ENCODE results near the gene SKOR1. TPM values are rescaled to one million over a fixed set of nuclear protein-coding genes. Genes with fewer than 3 reads are reported as not detected.

Gene SKOR1
- total RNA-seq, 1 experiment from 2014 or later: not detected

- DNase-seq (ENCODE audit: low spot score): no peak
These were observed 6.8 kb upstream of the SKOR1 start for GRCh38 chr15:67818464-67818863.

- no peak for DNase-seq (ENCODE audit: low spot score)
These were observed 5.7 kb upstream of the SKOR1 start for GRCh38 chr15:67819636-67820035.

- DNase-seq (ENCODE audit: low spot score): no peak
These were observed 5.0 kb upstream of the SKOR1 start for GRCh38 chr15:67820122-67820991.

- no peak for DNase-seq (ENCODE audit: low spot score)
These were observed 4.1 kb upstream of the SKOR1 start for GRCh38 chr15:67820992-67821783.

- DNase-seq (ENCODE audit: low spot score): no peak
These were observed 3.4 kb upstream of the SKOR1 start for GRCh38 chr15:67821784-67822440.

- no peak for DNase-seq (ENCODE audit: low spot score)
These were observed 2.6 kb upstream of the SKOR1 start for GRCh38 chr15:67822537-67823313.

GRCh38 chr15:67823314-67824196, 1.8 kb upstream of the SKOR1 start:
- DNase-seq (ENCODE audit: low spot score): no peak

- no peak for DNase-seq (ENCODE audit: low spot score)
These were observed 926 bp upstream of the SKOR1 start for GRCh38 chr15:67824197-67824968.

- no peak for DNase-seq (ENCODE audit: low spot score)
These were observed 790 bp downstream of the SKOR1 start for GRCh38 chr15:67825881-67826716.

- no peak for DNase-seq (ENCODE audit: low spot score)
These were observed 1.6 kb downstream of the SKOR1 start for GRCh38 chr15:67826717-67827561.

- no peak for DNase-seq (ENCODE audit: low spot score)
These were observed 2.4 kb downstream of the SKOR1 start for GRCh38 chr15:67827562-67828277.

- DNase-seq (ENCODE audit: low spot score): no peak
These were observed 3.1 kb downstream of the SKOR1 start for GRCh38 chr15:67828278-67828968.

- DNase-seq (ENCODE audit: low spot score): no peak
These were observed 3.8 kb downstream of the SKOR1 start for GRCh38 chr15:67828969-67829646.

- DNase-seq (ENCODE audit: low spot score): no peak
These were observed 4.6 kb downstream of the SKOR1 start for GRCh38 chr15:67829647-67830504.

- DNase-seq (ENCODE audit: low spot score): no peak
These were observed 6.1 kb downstream of the SKOR1 start for GRCh38 chr15:67831363-67831762.

Data from H4 (cell line).